Left ventricle myocardium superior (tissue), 1 donor: ENCODE results near the gene ALAS1. TPM values are rescaled to one million over a fixed set of nuclear protein-coding genes. Genes with fewer than 3 reads are reported as not detected.

Experiments used
- ATAC-seq: fragments of 200-7000 bp; cut with Tn5 transposase; one replicate; pipeline ENCODE4 v1.9.1; 2020; ENCODE audit warnings: mild to moderate bottlenecking, moderate library complexity
- DNase-seq: peaks from one replicate; pipeline ENCODE4 v3.0.0-alpha.2; 2020
- intact Hi-C: fragments of 100-400 bp; cut with micrococcal nuclease; formaldehyde crosslinking; loops from one replicate; pipeline ENCODE4 v1.11.0; 2022
- total RNA-seq: library from RNA; stranded (reverse); fragmentation: NEBNext Ultra II Directional; extraction: Animal tissue kit (Norgen Biotek cat#: 25700); gene quantifications from one replicate; pipeline ENCODE4 v1.2.1, GENCODE V29; 2021
- donor health status: DM: no; HTN: yes; CAD: no; lungs with severe emphysema.

ALAS1 gene
- total RNA-seq, 1 donor from 2014 or later, result 166 TPM

DNA sequence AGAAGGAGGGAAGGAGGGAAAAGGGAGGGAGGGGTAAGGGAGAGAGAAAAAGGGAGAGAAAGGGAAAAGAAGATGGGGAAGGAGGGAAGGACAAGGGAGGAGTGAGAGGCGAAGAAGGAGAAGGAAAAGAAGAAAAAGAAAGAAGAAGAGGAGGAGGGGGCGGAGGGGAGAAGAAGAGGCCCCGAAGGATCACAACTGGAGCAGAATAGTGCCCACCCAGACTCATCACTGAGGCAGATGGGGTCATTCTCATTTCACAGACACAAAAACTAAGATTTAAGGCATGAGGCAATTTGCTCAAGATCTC, 2.7 kb upstream of the ALAS1 start:
- intact Hi-C loops, result no loop called here
- DNase-seq (no peak), ATAC-seq (no peak)

DNA sequence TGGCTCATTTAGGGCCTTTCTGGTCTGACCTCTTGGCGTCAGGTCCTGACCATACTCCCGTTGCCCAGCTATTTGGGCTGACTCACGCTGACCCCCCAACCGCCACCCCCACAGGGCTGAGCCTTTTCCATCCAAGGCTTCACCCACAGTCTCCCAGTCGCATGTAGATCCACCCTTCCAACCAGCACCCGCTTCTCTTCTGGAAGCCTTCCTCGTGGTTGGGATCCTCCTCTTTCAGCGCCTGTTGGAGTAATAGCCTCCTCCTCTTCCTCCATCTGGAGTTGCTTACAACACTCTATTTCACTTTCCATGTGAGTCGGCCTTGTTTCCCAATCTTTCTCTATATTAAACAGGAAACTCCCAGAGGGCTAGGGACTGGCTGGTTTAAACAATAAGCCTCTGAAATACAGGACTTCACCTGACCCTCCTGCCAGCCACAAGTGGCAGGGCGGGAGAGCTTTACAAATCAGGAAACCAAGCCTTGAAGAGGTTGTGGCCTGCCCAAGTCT, 2.1 kb upstream of the ALAS1 start:
- intact Hi-C loops, result no loop called here
- DNase-seq (no peak), ATAC-seq (peak; percentile 5)

DNA sequence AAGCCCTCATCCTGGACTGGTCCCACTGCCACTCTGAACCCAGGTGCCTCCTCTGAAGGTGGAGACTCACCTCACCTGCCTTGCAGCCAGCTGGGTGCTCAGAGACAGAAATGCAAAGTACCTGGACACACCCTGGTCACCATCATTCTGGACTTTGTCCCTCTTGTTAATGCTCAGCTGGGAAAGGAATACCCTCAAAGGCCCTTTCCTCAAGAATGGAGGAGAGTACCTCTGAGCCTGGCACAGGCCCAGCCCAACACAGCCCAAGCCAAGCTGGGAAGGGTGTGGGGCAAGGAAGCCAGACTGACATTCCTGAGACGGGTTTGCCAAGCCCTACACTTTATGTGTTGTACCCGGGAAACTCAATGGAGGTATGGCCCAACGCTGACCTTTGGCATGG, 983 bp upstream of the ALAS1 start:
- intact Hi-C loops, result no loop called here
- no peak for DNase-seq

DNA sequence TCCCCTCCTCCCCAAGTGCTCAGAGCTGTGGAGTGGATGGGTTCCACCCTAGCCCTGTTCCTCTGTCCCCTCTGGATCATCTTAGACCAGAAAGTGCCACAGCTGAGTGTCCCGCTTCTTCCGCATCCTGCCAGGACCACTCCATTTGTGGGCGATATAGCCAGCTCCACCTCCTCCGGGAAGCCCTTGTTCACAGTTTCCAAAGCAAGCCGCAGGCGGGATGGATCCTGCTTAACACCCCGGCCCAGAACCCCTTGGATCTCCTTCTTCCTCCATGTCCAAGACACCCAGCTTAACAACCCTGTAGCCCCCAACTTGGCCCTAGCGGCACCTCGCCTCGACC, 490 bp upstream of the ALAS1 start:
- DNase-seq, result no peak
- intact Hi-C loops, result no loop called here
- peak; percentile 2 for ATAC-seq

More for the DNA sequence above, 983 bp upstream of the ALAS1 start:
- peak; percentile 1 for ATAC-seq

DNA sequence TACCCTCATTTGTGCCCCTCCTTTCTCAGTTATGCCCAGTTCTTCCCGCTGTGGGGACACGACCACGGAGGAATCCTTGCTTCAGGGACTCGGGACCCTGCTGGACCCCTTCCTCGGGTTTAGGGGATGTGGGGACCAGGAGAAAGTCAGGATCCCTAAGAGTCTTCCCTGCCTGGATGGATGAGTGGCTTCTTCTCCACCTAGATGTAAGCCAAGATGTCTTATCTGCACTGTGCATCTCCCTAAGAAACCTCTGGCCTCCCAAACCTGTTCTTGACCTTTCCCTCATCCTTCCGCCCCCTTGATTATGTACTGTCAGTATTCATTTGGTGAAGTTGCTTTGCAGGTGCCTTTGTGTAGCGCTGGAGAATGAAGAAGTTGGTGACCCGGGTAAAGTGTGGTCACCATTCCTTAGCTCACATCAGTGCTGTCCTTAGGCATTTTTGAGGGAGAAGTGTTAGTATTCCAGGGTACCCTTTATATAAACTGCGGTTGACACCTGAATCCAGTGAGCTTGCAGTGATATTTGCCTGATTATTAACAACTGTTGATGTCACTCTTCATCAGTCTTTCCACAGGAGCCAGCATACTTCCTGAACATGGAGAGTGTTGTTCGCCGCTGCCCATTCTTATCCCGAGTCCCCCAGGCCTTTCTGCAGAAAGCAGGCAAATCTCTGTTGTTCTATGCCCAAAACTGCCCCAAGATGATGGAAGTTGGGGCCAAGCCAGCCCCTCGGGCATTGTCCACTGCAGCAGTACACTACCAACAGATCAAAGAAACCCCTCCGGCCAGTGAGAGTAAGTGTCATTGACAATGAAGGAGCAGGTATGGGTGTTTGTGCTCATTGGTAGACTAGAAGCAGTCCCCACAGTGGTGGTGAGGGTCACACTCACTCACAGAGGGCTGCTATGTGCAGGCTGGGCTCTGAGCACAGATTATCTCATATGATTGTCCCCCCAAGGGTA, 966 bp downstream of the ALAS1 start:
- no peak for DNase-seq
- intact Hi-C loops, result no loop called here
- no peak for ATAC-seq

DNA sequence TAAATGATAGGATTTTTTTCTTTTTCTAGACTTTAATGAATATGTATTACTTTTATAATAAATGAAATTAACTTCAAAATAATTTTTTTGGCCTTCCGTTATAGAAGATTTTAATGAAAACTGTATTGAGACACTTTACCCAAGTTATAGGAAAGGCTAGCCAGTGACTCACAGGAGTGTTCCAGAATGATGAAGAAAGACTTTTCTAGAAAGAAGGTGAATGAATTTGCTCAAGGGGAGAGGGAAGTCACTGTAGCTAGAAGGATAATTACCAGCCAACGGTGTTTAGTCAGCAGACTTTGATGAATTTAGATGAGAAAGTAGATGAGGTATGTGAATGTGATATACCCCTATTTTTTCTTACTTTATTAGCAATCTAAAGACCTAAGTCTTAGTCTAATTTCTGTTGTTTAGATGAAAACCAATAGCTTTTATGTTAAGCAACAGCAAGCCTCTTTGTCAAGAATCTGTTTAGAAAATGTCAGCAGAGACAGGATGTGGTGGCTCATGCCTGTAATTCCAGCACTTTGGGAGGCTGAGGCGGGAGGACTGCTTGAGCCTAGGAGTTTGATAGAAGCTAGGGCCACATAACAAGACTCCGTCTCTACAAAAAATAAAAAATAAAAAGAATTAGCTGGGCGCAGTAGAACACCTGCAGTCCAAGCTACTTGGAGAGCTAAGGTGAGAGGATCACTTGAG, 3.2 kb downstream of the ALAS1 start:
- intact Hi-C loops, result no loop called here
- DNase-seq, result no peak
- ATAC-seq, result no peak

DNA sequence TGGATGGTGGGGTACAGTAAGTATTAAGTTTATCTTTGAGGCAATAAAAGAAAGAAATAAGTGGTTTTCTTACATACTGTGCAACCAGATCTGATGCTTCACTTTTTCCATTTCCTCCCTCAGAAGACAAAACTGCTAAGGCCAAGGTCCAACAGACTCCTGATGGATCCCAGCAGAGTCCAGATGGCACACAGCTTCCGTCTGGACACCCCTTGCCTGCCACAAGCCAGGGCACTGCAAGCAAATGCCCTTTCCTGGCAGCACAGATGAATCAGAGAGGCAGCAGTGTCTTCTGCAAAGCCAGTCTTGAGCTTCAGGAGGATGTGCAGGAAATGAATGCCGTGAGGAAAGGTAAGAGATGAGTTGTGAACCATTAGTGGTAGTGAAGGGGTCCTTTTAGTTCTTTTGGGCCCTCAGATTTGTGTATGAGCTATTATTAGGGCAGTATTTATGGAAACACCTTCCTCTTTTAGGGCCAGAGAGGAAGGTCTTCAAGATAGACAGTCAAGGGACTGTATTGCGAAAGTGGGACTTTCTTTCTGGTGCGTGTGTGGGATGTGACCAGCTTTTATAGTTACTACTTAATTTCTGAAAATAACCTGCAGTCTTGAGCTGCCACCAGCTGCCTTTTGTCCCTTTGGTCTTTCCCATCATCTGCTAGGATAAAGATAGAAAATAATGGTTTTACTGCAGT, 4.6 kb downstream of the ALAS1 start:
- intact Hi-C loops, result no loop called here
- ATAC-seq (no peak), DNase-seq (no peak)

DNA sequence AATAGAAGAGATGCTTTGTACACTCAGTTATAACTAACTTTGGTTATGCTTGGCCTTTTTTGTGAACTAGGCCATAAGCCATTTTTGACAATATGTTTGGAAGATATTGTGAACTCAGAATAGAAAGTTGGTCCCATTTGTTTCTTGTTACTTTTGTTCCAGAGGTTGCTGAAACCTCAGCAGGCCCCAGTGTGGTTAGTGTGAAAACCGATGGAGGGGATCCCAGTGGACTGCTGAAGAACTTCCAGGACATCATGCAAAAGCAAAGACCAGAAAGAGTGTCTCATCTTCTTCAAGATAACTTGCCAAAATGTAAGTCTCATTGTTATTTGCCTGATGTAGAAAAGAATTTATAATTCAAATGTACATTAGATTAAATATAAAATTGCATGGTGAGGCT, 5.7 kb downstream of the ALAS1 start:
- intact Hi-C loops, result no loop called here
- ATAC-seq (no peak), DNase-seq (no peak)

DNA sequence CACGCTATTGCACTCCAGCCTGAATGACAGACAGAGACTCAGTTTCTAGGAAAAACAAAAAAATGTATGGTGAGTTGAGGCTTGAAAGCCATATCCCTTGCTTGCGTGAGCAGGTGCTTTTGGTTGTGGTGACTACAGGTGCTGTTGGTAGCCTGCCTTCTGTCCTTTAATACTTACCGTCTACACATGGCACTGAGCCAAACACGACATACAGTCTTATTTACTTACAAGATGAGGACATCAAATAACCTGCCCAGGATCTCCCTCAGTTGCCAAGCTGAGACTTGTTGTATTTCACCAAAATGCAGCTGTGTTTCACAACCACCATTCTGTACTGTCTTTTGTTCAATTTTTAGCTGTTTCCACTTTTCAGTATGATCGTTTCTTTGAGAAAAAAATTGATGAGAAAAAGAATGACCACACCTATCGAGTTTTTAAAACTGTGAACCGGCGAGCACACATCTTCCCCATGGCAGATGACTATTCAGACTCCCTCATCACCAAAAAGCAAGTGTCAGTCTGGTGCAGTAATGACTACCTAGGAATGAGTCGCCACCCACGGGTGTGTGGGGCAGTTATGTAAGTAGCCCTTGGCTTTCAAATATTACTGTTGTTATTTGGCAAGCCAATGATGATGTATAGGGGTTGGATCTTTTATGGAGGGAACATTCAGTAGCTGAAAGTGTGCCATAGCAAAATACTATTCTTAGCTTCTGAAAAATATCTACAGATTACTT, 6.5 kb downstream of the ALAS1 start:
- intact Hi-C loops, result no loop called here
- DNase-seq (no peak), ATAC-seq (no peak)

DNA sequence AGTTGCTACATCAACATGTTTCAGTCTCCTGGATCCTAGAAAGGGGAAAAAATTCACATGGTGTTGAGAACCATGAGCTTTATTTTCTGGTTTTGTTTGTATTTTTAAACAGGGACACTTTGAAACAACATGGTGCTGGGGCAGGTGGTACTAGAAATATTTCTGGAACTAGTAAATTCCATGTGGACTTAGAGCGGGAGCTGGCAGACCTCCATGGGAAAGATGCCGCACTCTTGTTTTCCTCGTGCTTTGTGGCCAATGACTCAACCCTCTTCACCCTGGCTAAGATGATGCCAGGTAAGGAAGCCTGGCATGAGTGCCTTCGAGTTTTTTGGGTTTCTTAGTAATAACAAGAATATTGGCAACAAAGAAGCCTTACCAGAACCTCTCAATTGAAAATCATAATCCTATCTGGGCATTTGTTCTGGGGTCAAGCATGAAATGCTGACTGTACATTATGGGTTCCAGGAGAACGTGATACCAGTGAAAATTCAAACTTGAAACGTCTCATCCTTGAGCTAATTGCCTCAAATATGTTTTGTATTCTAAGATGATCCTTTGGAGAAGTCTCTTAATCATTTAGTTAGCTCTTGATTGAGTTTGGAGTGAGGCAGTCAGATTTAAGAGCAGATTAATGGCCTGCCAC, 7.9 kb downstream of the ALAS1 start:
- no peak for DNase-seq
- intact Hi-C loops, result no loop called here
- no peak for ATAC-seq

DNA sequence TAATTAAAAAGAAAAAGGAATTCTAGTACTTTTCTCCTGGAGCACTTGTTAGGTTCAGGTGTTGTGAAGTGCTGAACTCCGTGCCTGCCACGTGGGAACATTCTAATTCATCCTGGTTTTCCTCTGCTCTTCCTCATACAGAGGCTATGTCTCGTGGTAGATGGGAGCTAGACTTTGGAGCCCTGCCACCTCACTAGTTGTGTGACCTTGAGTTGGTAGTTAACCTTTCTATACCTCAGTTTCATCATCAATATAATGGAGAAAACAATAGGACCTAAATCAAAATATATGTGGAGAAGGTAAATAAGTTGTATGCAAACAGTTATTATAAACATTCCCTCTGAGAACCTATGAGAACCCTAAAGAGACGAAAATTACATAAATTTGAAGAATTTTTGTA, 10.6 kb downstream of the ALAS1 start:
- ATAC-seq, result no peak
- intact Hi-C loops, result no loop called here

DNA sequence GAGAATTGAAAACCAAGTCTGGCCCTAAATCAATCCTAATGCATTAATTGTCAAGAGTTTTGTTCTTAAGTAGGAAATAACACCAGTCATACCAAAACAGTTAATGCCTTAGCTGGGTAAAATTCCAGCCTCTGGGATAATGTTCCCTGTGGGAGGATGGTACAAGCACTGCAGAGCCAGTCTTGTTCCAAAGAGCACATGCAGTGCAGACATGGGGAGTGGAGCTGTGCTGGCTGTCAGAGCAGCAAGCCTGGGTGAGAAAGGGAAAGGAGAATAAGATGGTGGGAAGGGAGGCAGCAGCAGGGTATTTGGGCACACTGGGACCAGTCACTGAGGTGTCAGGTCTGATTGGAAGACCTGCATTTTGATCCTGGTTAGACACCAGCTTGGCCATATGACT, 12.1 kb downstream of the ALAS1 start:
- ATAC-seq (no peak), DNase-seq (no peak)
- intact Hi-C loops, result no loop called here

More for the DNA sequence above, 10.6 kb downstream of the ALAS1 start:
- DNase-seq, result no peak

DNA sequence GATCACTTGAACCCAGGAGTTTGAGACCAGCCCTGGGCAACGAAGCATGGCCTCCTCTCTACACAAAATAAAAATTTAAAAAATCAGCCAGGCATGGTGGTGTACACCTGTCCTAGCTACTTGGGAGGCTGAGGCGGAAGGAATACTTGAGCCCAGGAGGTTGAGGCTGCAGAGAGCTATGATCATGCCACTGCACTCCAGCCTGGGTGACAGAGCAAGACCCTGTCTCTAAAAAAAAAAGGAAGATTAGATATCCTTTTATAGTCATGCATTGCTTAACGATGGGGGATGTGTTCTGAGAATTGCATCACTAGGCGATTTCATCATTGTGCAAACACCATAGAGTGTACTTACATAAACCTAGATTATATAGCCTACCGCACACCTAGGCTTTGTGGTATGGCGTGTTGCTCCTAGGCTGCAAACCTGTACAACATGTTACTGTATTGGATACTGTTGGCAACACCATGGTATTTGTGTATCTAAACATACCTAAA, 12.6 kb downstream of the ALAS1 start:
- ATAC-seq (no peak), DNase-seq (no peak)
- intact Hi-C loops, result no loop called here

DNA sequence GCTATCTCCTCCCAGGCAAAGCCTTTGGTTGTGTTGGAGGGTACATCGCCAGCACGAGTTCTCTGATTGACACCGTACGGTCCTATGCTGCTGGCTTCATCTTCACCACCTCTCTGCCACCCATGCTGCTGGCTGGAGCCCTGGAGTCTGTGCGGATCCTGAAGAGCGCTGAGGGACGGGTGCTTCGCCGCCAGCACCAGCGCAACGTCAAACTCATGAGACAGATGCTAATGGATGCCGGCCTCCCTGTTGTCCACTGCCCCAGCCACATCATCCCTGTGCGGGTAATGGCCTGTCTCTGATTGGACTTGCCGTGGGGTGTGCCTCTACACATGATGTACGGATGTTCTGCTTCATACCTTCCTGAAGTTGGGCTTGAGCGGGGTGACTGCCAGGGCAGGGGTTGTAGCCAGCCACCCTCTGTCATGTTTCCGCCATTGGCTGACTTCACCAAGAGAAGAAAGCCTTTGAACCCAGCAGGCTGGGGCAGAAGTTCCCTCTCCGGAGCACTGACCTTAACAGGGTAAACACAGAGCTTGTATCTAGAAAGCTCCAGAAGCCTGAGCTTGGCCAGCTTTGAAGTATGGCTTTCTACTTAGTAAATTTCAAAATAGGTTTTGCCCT, 13.4 kb downstream of the ALAS1 start:
- intact Hi-C loops, result no loop called here
- DNase-seq (no peak), ATAC-seq (no peak)

DNA sequence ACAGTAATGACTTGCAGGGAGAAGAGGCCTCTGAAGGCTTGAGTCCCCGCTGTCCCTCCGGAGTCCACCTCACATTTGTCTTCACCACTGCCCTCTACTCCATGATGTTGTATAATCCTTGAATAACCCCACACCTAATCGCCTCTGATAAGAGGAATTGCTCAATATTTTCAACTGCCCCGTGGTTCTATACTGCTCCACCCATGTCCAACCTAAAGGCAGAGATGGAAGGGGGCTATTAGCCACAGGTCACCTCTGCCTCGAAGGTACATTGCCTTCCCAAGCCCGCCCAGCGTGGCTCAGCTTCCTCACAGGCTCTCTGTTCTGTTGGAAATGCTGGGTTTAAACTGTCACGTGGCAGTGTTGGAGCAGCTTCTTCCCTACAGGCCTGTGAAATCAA, 15.0 kb downstream of the ALAS1 start:
- ATAC-seq (no peak), DNase-seq (no peak)
- intact Hi-C loops, result no loop called here

DNA sequence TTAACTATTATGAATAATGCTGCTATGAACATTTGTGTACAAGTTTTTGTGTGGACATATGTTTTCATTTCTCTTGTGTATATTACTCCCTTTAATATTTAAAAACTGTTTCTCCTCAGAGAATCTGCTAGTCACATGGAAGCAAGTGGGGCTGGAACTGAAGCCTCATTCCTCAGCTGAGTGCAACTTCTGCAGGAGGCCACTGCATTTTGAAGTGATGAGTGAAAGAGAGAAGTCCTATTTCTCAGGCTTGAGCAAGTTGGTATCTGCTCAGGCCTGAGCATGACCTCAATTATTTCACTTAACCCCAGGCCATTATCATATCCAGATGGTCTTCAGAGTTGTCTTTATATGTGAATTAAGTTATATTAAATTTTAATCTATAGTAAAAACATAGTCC, 15.9 kb downstream of the ALAS1 start:
- no peak for DNase-seq
- no peak for ATAC-seq
- intact Hi-C loops, result no loop called here

DNA sequence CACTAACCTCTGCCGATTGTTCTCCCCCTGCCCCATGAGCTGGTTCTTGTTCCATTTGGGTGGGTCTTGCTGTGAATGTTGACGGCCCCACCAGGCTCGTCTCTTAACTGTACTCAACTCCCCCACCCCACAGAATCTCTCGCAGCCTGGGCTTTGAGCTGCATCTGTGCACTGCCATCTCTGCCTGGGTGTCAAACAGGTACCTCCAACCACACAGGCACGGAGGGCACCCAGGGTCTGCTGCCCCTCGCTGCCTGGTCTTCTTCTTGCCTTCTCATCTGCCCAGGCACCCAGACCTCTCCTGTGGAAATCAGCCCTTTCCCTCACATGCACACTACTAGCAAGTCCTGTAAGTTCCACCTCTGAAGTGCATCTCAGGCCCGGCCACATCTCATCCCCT, 17.4 kb downstream of the ALAS1 start:
- ATAC-seq, result no peak
- DNase-seq, result no peak
- intact Hi-C loops, result no loop called here
